ENCODE results near the gene AHSP.
"Not testable (repeated sequence)": the region's sequence is repeated elsewhere in the genome, so short reads cannot be mapped to it uniquely, and the experiment has no call there.

AHSP gene

GRCh38 chr16:31527734-31528274, at the start of gene AHSP:
Gene AHSP, plus strand, starts transcription at chr16:31527900. Its CDS starts 240 bp downstream, at chr16:31528140.
- no peak for DNase-seq

- DNase-seq: no peak
These were observed 48.7 kb upstream of the AHSP start for GRCh38 chr16:31478956-31479355.

GRCh38 chr16:31479751-31480150, 47.9 kb upstream of the AHSP start:
- DNase-seq: no peak

GRCh38 chr16:31480851-31481536, 46.7 kb upstream of the AHSP start:
- DNase-seq: no peak

- DNase-seq: no peak
These were observed 44.6 kb upstream of the AHSP start, which contains the start of gene SLC5A2 for GRCh38 chr16:31483081-31483480. Gene SLC5A2, plus strand, starts transcription at chr16:31483123. Its CDS starts 14 bp downstream, at chr16:31483137.

GRCh38 chr16:31484048-31484447, 43.7 kb upstream of the AHSP start:
- not testable (repeated sequence) for DNase-seq

- DNase-seq: no peak
These were observed 43.1 kb upstream of the AHSP start for GRCh38 chr16:31484491-31485171.

GRCh38 chr16:31485571-31485970, 42.1 kb upstream of the AHSP start:
- DNase-seq: no peak

- DNase-seq: no peak
These were observed 41.7 kb upstream of the AHSP start for GRCh38 chr16:31486045-31486444.

GRCh38 chr16:31487071-31487719, 40.5 kb upstream of the AHSP start:
- DNase-seq: no peak

- peak in 1 of 2 donors; percentile 13 for DNase-seq
These were observed 39.8 kb upstream of the AHSP start for GRCh38 chr16:31487720-31488467.

GRCh38 chr16:31488468-31489297, 39.0 kb upstream of the AHSP start:
- no peak for DNase-seq

- no peak for DNase-seq
These were observed 38.5 kb upstream of the AHSP start for GRCh38 chr16:31489298-31489564.

- no peak for DNase-seq
These were observed 37.8 kb upstream of the AHSP start for GRCh38 chr16:31489616-31490584.

- no peak for DNase-seq
These were observed 35.8 kb upstream of the AHSP start for GRCh38 chr16:31491778-31492418.

- no peak for DNase-seq
These were observed 34.1 kb upstream of the AHSP start for GRCh38 chr16:31493506-31494125.

- DNase-seq: no peak
These were observed 31.0 kb upstream of the AHSP start for GRCh38 chr16:31496670-31497069.

- DNase-seq: no peak
These were observed 29.2 kb upstream of the AHSP start for GRCh38 chr16:31498493-31498892.

- DNase-seq: no peak
These were observed 27.8 kb upstream of the AHSP start for GRCh38 chr16:31499928-31500327.
